MM.1S (cell line): ENCODE data around the gene GRK4.

ENCODE experiments used
- CTCF ChIP-seq: fragments of 300-600 bp; sonication (generic); IDR thresholded peaks from 2 replicates; pipeline ENCODE4 v1.5.1; 2016; ENCODE audit warnings: antibody characterized with exemption, low read length, mixed read lengths
- EZH2 ChIP-seq: fragments of 300-600 bp; sonication (generic); optimal IDR thresholded peaks from 2 replicates; pipeline ENCODE3; 2017; ENCODE audit warnings: low read depth, mild to moderate bottlenecking, antibody characterized with exemption, low read length, mixed read lengths
- EZH2phosphoT487 ChIP-seq: fragments of 300-600 bp; sonication (generic); IDR thresholded peaks from 2 replicates; pipeline ENCODE4 v1.6.1; 2018; ENCODE audit warnings: antibody characterized with exemption, low read length

GRCh38 chr4:2930135-2930757, 33.1 kb upstream of the GRK4 start:
- no peak for TF ChIP-seq CTCF
- TF ChIP-seq EZH2: no peak
- TF ChIP-seq EZH2phosphoT487: no peak
